GM15510 (cell line): Measurements from ENCODE around the gene GATAD2B.
A peak's percentile ranks its signal among the peaks of the same experiment; 100 is the strongest.

ENCODE experiments used
- POLR2A ChIP-seq: IDR thresholded peaks from 3 replicates; pipeline ENCODE4 v1.6.1; 2011; ENCODE audit warnings: borderline replicate concordance; ENCODE audit not compliant: insufficient read length; ENCODE audit errors: extremely low read depth

Gene GATAD2B

DNA sequence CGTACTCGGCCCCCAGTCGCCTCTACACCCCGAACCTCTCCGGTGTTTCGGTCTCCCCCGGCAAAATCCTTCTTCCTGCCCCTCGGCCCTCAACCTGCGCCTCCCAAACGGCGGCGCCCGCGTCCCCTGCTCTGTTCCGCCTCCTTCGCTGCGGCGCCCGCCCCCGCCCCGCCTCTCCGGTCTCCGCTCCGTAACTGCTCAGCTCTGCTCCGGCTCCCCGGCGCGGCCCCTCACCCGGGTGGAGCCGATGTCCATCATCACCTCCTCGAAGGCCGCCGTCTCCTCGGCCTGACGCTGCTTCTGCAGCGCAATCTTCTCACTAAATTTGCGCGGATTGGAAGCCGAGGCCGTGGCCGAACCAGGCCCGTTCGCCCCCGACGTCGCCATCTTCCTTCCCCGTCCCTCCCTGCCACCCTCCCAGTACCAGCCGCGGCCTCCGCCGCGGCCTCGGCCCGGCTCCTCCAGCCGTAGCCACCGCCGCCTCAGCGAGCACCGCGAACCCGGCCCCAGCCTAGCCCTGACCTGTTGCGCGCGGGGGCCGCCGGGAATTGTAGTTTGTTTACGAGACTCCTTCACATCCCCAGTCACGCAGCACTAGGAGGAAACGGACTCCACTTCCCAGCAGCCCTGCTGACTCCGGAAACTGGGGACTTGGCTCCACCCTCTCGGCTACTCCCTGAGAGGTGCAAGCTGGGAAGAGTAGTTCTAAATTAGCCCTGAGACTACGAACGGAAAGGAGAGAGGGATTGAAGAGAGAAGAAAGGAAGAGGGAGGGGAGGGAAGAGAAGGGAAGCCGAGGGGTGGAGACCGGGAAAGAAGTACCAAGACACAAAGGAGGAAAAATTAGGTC lies 35.6 kb upstream of the GATAD2B start, which contains the start of gene CRTC2:
Gene CRTC2, minus strand, starts transcription at position 502 of the 850 bp plus-strand sequence. Its CDS starts 115 bp downstream, at position 387.
- peak; percentile 72 for TF ChIP-seq POLR2A

DNA sequence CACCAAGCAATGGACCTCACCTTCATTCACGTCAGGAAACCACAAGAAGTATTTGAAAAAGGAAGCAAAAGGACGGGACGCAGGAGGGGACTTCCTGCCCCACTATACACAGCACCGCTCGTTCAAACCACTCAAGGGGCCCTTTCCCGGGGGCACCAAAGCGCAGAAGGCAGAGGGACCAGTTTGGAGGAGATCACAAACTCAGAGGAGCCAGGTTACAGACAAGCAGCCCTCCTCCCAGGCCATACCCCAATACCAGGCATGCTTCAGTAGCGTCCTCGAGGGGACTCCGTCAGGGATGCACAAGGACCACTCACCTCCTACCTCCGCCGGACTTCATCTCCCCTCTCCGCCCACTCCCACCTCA lies 35.0 kb upstream of the GATAD2B start:
- no peak for TF ChIP-seq POLR2A

DNA sequence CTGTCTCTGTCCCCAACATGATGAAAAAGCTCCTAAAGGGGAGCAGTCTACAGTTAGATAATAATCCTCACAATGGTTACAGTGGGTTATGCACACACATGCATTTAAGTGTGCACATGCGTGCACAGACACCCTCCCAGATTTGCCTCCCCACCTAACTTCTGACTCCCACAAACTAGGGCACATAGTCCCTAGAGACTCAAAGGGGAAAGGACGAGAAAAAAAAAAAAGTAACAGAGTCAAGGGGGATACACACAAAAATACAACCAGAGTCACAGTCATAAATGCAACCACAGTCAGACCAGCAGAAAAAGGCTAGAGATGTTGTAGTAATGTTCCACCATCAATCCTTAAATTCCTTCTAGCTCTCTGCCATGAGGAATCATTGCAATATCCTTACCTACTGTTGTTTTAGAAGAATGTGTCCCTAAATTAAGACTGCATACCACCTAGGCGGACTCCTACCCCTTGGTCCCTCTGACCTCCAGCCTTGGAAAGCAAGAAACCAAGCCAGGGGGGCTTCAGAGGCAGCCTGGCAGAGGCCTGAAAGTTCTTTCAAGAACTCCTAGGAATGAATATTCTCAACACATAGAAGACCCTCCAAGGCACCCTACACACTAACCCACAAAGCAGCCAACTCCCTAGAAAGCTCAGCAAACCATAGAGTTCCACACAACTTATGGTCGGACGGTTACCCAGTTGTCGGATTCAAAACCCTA lies 34.4 kb upstream of the GATAD2B start:
- no peak for TF ChIP-seq POLR2A

DNA sequence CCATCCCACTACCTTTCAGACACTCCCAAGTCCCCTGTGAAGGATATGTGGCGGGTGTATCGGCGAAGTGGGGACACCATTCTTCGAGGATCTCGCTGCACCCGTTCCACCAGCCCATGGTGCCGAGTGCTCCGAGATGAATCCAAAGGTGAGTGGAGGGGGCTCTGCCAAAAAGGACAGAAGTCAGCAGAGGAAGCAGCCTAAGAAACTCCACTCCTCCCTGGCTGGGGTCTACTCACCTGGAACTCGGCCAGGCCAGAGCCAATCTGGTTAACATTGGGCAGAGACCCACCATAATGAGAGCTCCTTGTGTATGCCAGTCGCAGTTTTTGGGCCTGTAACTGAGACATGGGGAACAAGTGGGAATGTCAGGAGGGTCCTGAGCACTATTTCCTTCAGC lies 32.1 kb upstream of the GATAD2B start:
- no peak for TF ChIP-seq POLR2A

DNA sequence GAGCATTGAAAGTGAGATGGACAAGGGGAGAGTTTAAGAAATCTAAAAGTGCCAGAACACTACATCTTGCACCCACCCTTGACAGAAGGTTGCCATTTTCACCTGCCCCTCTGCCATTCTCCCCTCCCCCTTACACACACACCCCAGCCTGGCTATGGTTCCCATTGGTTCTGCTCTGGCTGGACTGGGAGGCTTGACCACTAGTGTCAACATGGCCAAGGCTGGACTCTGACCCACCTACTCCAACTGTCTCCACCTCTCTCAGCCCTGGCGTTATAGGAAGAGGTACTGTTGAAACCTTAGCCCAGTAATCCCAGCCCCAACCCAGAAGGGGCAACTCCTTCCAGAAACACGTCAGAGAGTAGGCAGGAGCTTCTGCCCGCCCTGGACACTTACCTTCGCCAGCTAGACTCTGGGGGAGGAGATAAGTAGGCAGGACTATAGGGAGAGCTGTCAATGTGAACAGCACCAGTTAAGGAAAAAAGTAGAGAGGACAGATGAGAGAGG lies 31.1 kb upstream of the GATAD2B start:
- no peak for TF ChIP-seq POLR2A

DNA sequence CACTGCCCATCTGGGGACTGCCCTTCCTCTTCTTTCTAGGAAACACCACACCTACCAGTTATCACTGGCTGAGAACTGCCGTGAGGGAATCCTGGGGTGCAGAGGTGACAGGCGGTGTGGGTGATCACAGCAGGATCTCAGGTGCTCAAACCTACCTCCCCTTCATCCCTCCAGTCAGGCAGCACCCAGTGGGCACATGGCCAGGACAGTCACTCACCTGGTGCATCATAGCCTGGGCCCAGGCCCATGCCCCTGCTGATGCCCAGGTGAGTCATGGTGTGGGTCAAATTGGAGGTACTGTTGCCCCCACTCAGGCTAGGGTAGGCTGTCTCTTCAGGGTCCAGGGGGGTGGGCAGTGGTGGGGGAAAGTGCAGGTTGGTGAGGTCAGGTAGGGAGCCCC lies 29.0 kb upstream of the GATAD2B start:
- TF ChIP-seq POLR2A: no peak

DNA sequence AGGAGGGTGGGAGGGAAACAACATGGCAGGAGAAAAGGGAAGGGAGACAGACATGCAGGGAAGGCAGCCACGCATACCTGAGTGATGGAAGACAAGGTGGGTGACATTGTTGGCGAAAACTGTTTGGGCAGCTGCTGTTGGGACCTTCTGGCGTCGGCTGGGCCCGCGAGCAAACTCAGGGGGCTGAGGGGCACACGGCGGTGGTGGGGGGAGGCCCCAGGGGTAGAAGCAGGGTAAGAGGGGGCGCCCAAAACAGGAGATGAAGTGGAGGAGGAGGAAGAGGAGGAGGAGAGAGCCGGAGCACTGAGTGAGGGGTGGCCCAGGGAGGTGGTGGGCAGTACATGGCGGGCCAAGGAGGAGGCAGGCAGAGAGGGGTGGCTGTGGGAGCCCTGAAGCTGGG lies 28.4 kb upstream of the GATAD2B start:
- TF ChIP-seq POLR2A: no peak

DNA sequence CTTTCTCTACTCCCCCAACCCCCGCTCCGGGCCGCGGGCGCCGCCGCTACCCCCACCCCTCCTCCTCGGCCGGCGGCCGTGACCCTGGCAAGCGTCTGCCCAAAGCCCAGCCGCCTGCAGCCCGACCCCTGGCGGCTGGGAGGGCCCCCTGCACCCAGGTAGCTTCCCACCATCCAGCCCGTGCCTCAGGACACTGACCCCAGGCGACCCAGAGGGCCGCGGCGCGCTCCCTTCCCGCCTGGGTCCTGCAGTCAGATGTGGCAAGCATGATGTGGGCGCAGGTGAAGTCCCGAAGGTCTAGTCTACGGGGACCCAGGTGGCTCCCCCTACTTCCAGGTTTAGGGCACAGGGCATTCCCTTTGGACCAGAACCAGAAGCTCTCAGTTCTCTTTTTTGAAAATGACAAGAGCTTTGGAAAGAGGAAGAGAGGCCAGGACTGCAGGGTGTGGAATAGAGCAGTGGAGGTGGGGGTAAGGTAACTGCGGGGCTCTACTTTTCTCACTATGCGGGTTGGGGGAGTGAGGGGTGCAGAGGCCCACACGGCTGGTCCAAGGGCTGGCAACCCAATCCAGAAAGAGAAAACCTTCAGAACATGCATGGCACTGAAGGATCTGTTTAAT lies 24.0 kb upstream of the GATAD2B start, which contains the start of gene DENND4B:
Gene DENND4B, minus strand, starts transcription at position 97 of the 620 bp plus-strand sequence. CDS start 2,344 bp downstream, outside the sequence.
- TF ChIP-seq POLR2A: peak; percentile 38

DNA sequence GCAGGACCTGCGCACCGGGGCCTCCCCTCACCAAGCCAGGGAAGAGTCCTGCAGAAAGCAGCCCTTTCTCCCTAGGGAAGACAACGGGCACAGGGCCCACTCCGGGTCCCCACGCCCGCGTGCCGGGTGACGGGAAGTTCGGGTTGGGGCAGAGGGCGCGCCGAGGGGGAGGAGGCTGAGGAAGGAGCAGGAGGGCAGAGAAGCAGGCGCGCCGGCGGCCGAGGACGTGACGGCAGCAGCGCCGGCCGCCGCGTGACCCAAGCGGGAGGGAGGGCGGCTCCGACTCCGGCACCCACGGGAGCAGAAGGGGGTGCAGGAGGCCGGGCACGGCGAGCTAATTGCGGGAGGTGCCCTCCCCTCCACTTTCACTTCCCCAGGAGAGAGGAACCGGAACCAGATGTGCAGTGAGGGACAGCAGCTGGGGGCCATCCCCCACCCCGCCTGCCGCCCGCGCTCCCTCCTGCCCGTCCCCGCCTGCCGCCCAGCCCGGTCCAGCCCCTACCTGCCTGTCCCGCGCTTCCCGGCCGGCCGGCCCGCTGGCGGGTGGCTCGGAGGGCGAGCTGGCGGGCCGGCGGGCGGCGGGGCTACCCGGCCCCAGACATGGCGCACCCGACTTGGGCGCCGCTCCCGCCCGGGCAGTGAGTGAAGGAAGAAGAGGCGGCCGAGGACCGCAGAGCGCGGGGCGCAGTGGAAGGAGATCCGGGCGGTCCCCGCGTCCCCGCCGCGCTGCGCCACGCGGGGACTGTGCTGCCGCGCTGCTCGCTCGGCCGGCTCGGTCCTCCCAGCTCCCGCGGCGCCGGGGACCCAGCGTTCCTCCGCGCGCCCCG lies 23.2 kb upstream of the GATAD2B start:
- TF ChIP-seq POLR2A: peak; percentile 66

DNA sequence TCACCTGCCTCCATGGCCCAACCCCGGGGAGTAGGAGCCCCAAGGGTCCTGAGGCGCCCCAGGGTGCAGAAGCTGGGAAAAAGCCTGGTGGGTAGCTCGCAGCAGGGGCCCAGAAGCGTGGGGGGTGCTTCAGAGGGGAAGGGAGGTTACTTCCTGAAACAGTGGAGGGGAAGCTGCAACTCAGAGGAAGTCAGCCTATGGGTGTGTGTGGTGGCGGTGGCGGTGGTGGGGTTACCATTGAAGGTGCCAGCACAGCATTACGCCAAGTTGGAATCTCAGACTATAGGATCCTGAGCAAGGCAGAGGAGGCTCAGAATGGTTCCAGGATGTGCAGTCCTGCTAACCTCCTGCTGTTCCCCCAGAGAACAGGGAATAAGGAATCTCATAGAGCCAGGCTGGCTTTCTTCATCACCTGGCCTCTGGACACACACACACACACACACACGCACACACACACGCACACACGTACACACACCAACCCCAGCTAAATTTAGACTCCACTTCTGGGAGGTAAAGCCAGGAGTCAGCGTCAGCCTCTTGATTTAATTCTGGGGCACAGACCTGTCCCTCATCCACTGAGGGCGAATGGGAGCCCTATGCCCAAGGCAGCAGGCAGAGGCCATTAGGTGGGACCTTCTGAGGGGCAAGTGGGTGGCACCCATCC lies 22.5 kb upstream of the GATAD2B start:
- TF ChIP-seq POLR2A: peak; percentile 65

DNA sequence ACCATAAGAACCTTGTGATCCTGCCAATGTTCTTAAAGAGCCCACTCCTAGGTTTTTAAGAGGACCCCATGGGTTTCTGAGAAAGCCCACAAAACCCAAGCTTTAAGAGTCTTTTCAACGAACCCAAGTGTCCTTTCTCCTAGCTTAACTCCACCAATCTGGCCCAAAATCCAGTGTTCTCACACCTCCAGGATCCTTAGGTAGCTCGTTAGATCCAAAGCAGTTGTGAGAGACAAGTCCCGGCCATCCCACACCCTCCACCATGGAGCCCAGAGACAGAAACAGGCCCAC lies 22.0 kb upstream of the GATAD2B start:
- TF ChIP-seq POLR2A: no peak

DNA sequence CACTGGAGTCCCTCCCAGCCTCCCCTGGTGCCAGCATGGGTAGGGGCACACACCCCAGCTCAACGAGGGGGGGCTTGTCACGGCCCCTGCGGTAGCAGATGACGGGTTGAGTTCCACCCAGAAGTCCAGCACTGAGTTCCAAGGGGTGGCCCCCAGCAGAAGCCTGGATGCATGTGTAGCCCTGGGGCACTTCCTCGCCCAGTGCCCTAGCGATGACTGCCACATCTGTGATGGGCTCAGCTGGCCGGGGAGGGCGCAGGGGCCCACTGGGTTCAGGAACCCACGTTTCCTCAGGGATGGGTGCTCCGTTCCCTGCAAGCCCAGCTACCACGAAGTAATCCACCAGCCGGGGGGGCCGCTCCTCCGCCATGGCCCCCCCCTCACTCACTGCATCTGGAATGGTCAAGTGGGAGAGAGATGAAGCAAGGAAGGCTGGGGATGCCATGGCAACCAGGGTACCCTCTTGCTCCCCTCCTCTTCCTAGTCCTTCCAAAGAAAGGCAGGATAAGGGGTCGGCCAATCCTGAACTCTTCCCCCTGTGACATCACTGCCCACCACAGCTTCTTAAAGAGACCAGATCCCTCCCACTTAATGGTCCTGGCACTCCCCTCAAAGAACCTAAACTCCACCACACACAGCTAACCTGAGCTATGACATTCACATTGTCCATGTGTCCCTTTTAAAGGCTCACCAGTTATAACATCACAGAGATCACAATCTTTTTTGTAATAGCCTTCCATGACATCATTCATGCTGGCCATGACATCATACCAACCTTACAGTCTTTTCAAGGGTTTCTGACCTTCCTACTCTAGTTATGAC lies 21.4 kb upstream of the GATAD2B start:
- no peak for TF ChIP-seq POLR2A
